A204.1 (cell line): ENCODE measurements around the gene DCTN2.
A peak's percentile ranks its signal among the peaks of the same experiment; 100 is the strongest.

Source experiments
- FAIRE-seq: peaks from 2 replicates; lab custom pipeline; 2012; peaks lifted over from hg19 to GRCh38; lab: Jason Lieb, UNC

DCTN2 gene

GRCh38 chr12:57488402-57489156 is 58.4 kb downstream of the DCTN2 start:
- no peak for FAIRE-seq

- FAIRE-seq = peak; percentile 93
Measured at GRCh38 chr12:57487597-57488401, 59.2 kb downstream of the DCTN2 start, which contains the start of gene MARS1. Gene MARS1 (plus strand): TSS chr12:57488068. CDS start chr12:57488091, 23 bp downstream.

- FAIRE-seq = no peak
Measured at GRCh38 chr12:57487055-57487596, 59.9 kb downstream of the DCTN2 start.

GRCh38 chr12:57485695-57486094 is 61.3 kb downstream of the DCTN2 start:
- no peak for FAIRE-seq

- FAIRE-seq = no peak
Measured at GRCh38 chr12:57483466-57483865, 63.5 kb downstream of the DCTN2 start.

GRCh38 chr12:57481671-57482070 is 65.3 kb downstream of the DCTN2 start:
- FAIRE-seq = no peak
